ENCODE results near the gene IL36RN. TPM values are rescaled to one million over a fixed set of nuclear protein-coding genes. Genes with fewer than 3 reads are reported as not detected.

IL36RN gene
- total RNA-seq, 4 donors from 2014 or later, result not detected

GRCh38 chr2:113012436-113013335, 46.3 kb upstream of the IL36RN start:
- no peaks in the 10 kb centered on the region for H3K36me3 ChIP-seq
- WGBS, 2 donors, result 79 to 82% methylated on average over 8 of the region's 8 CpGs
- intact Hi-C loops (cut with DNase I), result no loop called here
- no peaks in the 10 kb centered on the region for H3K27me3 ChIP-seq
- TF ChIP-seq CTCF (IDR thresholded peaks at IDR 0.05), result no peak
- no peak for TF ChIP-seq POLR2A (IDR thresholded peaks at IDR 0.05)
- no peak for DNase-seq
- H3K27ac ChIP-seq, result no peak overlapping the region
- no peaks in the 10 kb centered on the region for H3K4me1 ChIP-seq
- no peaks in the 10 kb centered on the region for H3K9me3 ChIP-seq
- no peak overlapping the region for H3K4me3 ChIP-seq (replicated peaks in 1 of 3)

GRCh38 chr2:113013336-113013661, 45.7 kb upstream of the IL36RN start:
- WGBS, 2 donors, result 90 to 93% methylated on average over 3 of the region's 3 CpGs
- intact Hi-C loops (cut with DNase I), result no loop called here
- no peaks in the 10 kb centered on the region for H3K9me3 ChIP-seq

GRCh38 chr2:113014067-113014466, 44.9 kb upstream of the IL36RN start:
- no peaks in the 10 kb centered on the region for H3K4me1 ChIP-seq

More at GRCh38 chr2:113013336-113013661, 45.7 kb upstream of the IL36RN start:
- no peaks in the 10 kb centered on the region for H3K27me3 ChIP-seq
- H3K4me1 ChIP-seq, result no peaks in the 10 kb centered on the region
- TF ChIP-seq CTCF (IDR thresholded peaks at IDR 0.05) (no peak), POLR2A (IDR thresholded peaks at IDR 0.05) (no peak)
- DNase-seq, result no peak
- H3K36me3 ChIP-seq, result no peaks in the 10 kb centered on the region
- H3K27ac ChIP-seq, result no peak overlapping the region
- H3K4me3 ChIP-seq (replicated peaks in 1 of 3), result no peak overlapping the region

GRCh38 chr2:113015042-113015441, 44.0 kb upstream of the IL36RN start:
- no peaks in the 10 kb centered on the region for H3K9me3 ChIP-seq
- H3K27ac ChIP-seq, result no peak overlapping the region
- no peaks in the 10 kb centered on the region for H3K4me1 ChIP-seq
- H3K4me3 ChIP-seq (replicated peaks in 1 of 3), result no peak overlapping the region
- no peaks in the 10 kb centered on the region for H3K27me3 ChIP-seq
- WGBS, 2 donors, result 70 to 90% methylated on average over 1 of the region's 1 CpG
- H3K36me3 ChIP-seq, result no peaks in the 10 kb centered on the region
- TF ChIP-seq POLR2A (IDR thresholded peaks at IDR 0.05), result no peak
- TF ChIP-seq CTCF (IDR thresholded peaks at IDR 0.05), result no peak
- no peak for DNase-seq
- intact Hi-C loops (cut with DNase I), result no loop called here

More at GRCh38 chr2:113014067-113014466, 44.9 kb upstream of the IL36RN start:
- 93 to 96% methylated on average over 2 of the region's 2 CpGs for WGBS, 2 donors
- no peak overlapping the region for H3K27ac ChIP-seq
- H3K27me3 ChIP-seq, result no peaks in the 10 kb centered on the region
- TF ChIP-seq POLR2A (IDR thresholded peaks at IDR 0.05), result no peak
- no peak for TF ChIP-seq CTCF (IDR thresholded peaks at IDR 0.05)
- DNase-seq, result no peak
- no peaks in the 10 kb centered on the region for H3K36me3 ChIP-seq
- H3K9me3 ChIP-seq, result no peaks in the 10 kb centered on the region
- intact Hi-C loops (cut with DNase I), result no loop called here
- H3K4me3 ChIP-seq (replicated peaks in 1 of 3), result no peak overlapping the region

GRCh38 chr2:113015655-113016054, 43.3 kb upstream of the IL36RN start:
- Histone ChIP-seq H3K36me3 (no peaks in the 10 kb centered on the region), H3K4me3 (replicated peaks in 1 of 3) (no peak overlapping the region), H3K27ac (no peak overlapping the region), H3K27me3 (no peaks in the 10 kb centered on the region), H3K4me1 (no peaks in the 10 kb centered on the region), H3K9me3 (no peaks in the 10 kb centered on the region)
- TF ChIP-seq POLR2A (IDR thresholded peaks at IDR 0.05) (no peak), CTCF (IDR thresholded peaks at IDR 0.05) (no peak)
- intact Hi-C loops (cut with DNase I), result no loop called here
- DNase-seq, result no peak
- 82 to 96% methylated on average over 2 of the region's 2 CpGs for WGBS, 2 donors

Data from thyroid gland (tissue), 4 donors.